Mammary epithelial cell (primary cell): ENCODE results near the gene SUSD1.

Source experiments
- EZH2 ChIP-seq: IDR thresholded peaks from 2 replicates; pipeline ENCODE4 v1.6.1; 2012; ENCODE audit warnings: low read length, inconsistent platforms, borderline replicate concordance
- TF ChIP-seq, protein P1 (sequence below), 2 donors: IDR thresholded peaks in 1 of 2; conservative IDR thresholded peaks in 1 of 2; 2 replicates each; pipeline ENCODE4 v1.5.1; 2011 to 2012; ENCODE audit warnings: inconsistent platforms in 2 of 2, low read length in 2 of 2, mild to moderate bottlenecking in 2 of 2, control low read depth in 1 of 2, low read depth in 1 of 2; ENCODE audit not compliant: insufficient read depth in 1 of 2; ENCODE audit errors: extremely low read depth in 1 of 2

DNA sequence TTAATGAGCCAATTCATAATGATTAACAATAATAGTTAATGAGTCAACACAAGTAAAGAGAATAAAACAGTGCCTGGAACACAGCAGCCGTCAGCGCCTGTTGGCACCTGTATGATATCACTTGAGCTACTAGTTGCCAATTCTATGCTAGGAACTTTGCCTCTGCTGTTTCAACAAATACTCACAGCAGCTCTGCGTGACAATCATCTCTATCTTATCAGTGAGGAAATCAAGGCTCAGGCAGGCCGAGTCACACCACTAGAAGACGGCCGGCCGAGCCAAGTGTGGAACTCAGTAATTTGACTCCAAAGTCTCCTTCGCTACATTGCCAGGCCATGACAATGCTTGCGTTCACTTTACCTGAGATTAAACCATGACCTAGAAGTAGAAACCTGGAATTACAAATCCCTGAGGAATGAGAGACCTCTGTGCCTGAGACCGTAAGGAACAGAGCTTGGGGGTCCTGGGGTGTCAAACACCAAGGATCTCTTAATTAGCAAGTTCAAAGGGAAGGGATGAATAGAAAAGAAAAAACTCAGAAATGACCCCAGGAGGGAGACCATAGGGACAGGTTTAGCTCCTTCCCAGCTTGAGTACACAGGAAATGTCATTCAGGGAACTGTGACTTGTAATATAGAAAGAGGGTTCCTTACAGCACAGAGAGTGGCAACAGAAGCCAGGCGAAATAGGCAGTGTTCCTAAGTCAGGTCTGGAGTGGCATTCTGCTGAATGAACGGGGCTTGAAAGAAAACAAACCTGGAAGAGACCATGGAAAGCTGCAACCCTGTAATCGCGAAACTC is 109.1 kb downstream of the SUSD1 start:
- TF ChIP-seq, protein P1, sequence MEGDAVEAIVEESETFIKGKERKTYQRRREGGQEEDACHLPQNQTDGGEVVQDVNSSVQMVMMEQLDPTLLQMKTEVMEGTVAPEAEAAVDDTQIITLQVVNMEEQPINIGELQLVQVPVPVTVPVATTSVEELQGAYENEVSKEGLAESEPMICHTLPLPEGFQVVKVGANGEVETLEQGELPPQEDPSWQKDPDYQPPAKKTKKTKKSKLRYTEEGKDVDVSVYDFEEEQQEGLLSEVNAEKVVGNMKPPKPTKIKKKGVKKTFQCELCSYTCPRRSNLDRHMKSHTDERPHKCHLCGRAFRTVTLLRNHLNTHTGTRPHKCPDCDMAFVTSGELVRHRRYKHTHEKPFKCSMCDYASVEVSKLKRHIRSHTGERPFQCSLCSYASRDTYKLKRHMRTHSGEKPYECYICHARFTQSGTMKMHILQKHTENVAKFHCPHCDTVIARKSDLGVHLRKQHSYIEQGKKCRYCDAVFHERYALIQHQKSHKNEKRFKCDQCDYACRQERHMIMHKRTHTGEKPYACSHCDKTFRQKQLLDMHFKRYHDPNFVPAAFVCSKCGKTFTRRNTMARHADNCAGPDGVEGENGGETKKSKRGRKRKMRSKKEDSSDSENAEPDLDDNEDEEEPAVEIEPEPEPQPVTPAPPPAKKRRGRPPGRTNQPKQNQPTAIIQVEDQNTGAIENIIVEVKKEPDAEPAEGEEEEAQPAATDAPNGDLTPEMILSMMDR (conservative IDR thresholded peaks at IDR 0.05 in 1 of 2, IDR thresholded peaks at IDR 0.05 in 1 of 2; ENCODE audit: extremely low read depth in 1 of 2, insufficient read depth in 1 of 2, low read depth in 1 of 2, low read length in 2 of 2): no peak
- no peak for TF ChIP-seq EZH2
